GM10847 (cell line): ENCODE results near the gene FAM241B.

Source experiments
- POLR2A ChIP-seq: IDR thresholded peaks from 2 replicates; pipeline ENCODE4 v1.6.1; 2011; ENCODE audit not compliant: insufficient read length; ENCODE audit errors: extremely low read depth

Gene FAM241B

GRCh38 chr10:69629897-69630650 is at the start of gene FAM241B:
Gene FAM241B (plus strand): TSS chr10:69630247. CDS start chr10:69631744, 1,497 bp downstream.
- no peak for TF ChIP-seq POLR2A

GRCh38 chr10:69580435-69580834 is 49.6 kb upstream of the FAM241B start:
- TF ChIP-seq POLR2A: no peak

- no peak for TF ChIP-seq POLR2A
These were observed 46.9 kb upstream of the FAM241B start for GRCh38 chr10:69583106-69583505.

GRCh38 chr10:69584624-69585023 is 45.4 kb upstream of the FAM241B start:
- no peak for TF ChIP-seq POLR2A

GRCh38 chr10:69588358-69588757 is 41.7 kb upstream of the FAM241B start:
- no peak for TF ChIP-seq POLR2A

- TF ChIP-seq POLR2A: no peak
These were observed 29.2 kb upstream of the FAM241B start for GRCh38 chr10:69600761-69601330.

GRCh38 chr10:69609077-69609476 is 21.0 kb upstream of the FAM241B start:
- TF ChIP-seq POLR2A: no peak

GRCh38 chr10:69612760-69613159 is 17.3 kb upstream of the FAM241B start:
- TF ChIP-seq POLR2A: no peak

GRCh38 chr10:69614130-69614529 is 15.9 kb upstream of the FAM241B start:
- no peak for TF ChIP-seq POLR2A

- TF ChIP-seq POLR2A: no peak
These were observed 13.7 kb upstream of the FAM241B start for GRCh38 chr10:69616358-69616757.

- no peak for TF ChIP-seq POLR2A
These were observed 11.3 kb upstream of the FAM241B start for GRCh38 chr10:69618746-69619145.

- TF ChIP-seq POLR2A: no peak
These were observed 10.4 kb upstream of the FAM241B start for GRCh38 chr10:69619626-69620025.

GRCh38 chr10:69620625-69621024 is 9.4 kb upstream of the FAM241B start:
- no peak for TF ChIP-seq POLR2A

- no peak for TF ChIP-seq POLR2A
These were observed 5.7 kb upstream of the FAM241B start for GRCh38 chr10:69624245-69624786.

- no peak for TF ChIP-seq POLR2A
These were observed 3.2 kb upstream of the FAM241B start for GRCh38 chr10:69626826-69627225.

- TF ChIP-seq POLR2A: no peak
These were observed 1.2 kb upstream of the FAM241B start for GRCh38 chr10:69628891-69629290.

- TF ChIP-seq POLR2A: no peak
These were observed 539 bp upstream of the FAM241B start for GRCh38 chr10:69629519-69629896.

GRCh38 chr10:69630651-69631400 is 779 bp downstream of the FAM241B start:
- TF ChIP-seq POLR2A: no peak
